ENCODE data around the gene RFLNA.

DNA sequence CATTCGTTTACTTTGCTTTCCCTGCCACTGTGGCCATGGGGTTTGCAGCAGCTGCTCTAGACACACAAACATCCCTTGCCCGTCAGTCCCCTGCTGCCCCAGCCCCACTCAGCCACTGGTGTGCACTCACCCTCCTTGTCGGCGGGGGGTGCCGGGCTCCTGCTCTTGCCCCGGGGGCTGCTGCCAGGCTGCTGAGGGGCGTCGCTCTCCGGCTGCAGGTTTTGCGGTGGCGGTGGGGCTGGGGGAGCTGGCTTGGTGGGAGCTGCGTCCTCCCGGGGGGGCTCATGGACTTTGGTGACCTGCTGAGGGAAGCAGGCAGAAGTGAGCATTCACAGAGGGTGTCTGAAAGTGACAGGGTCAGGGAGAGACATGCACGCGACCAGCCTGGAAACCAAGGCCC is 67.1 kb downstream of the RFLNA start:
- TF ChIP-seq, protein P1, sequence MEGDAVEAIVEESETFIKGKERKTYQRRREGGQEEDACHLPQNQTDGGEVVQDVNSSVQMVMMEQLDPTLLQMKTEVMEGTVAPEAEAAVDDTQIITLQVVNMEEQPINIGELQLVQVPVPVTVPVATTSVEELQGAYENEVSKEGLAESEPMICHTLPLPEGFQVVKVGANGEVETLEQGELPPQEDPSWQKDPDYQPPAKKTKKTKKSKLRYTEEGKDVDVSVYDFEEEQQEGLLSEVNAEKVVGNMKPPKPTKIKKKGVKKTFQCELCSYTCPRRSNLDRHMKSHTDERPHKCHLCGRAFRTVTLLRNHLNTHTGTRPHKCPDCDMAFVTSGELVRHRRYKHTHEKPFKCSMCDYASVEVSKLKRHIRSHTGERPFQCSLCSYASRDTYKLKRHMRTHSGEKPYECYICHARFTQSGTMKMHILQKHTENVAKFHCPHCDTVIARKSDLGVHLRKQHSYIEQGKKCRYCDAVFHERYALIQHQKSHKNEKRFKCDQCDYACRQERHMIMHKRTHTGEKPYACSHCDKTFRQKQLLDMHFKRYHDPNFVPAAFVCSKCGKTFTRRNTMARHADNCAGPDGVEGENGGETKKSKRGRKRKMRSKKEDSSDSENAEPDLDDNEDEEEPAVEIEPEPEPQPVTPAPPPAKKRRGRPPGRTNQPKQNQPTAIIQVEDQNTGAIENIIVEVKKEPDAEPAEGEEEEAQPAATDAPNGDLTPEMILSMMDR (conservative IDR thresholded peaks at IDR 0.05 in 1 of 2, IDR thresholded peaks at IDR 0.05 in 1 of 2; ENCODE audit: extremely low read depth in 1 of 2, insufficient read depth in 1 of 2, low read depth in 1 of 2, low read length in 2 of 2), result no peak
- TF ChIP-seq EZH2 (IDR thresholded peaks at IDR 0.05; ENCODE audit: borderline replicate concordance, low read length), result no peak
